ENCODE measurements around the gene CYFIP2. TPM values are rescaled to one million over a fixed set of nuclear protein-coding genes. Genes with fewer than 3 reads are reported as not detected.
A peak's percentile ranks its signal among the peaks of the same experiment; 100 is the strongest.

CYFIP2 gene
- polyA plus RNA-seq, 4 donors: 6.3 to 33.4 (median 10.3) TPM

DNA sequence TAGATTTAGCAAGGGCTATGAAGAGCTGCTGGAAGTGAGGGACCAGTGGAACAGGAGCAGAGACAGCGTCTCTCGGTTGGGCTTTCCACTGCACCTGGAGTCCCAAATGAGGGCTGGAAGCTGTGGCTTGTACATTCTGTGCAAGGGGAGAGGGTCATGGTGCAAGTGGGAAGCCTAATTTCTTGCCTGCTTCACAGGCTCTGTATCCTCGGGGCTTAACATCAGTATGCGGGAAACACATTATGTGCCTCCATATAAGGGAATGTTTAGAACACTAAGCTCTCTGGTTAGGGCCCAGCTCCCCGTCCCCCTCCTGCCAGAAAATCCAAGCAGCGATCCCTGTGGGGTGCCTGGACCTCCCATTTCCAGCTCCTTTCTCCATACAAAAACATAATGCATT lies 105.0 kb downstream of the CYFIP2 start:
- H3K4me1 ChIP-seq (ENCODE audit: control insufficient read depth in 3 of 3, insufficient read depth in 2 of 3, low read depth in 1 of 3, low read length in 2 of 3): no peaks in the 10 kb centered on the region
- peak overlapping the region in 2 of 3 donors; percentile 14 to 42 for H3K27ac ChIP-seq (ENCODE audit: low read depth in 1 of 3, low read length in 2 of 3)
- no peak overlapping the region for H3K4me3 ChIP-seq (ENCODE audit: low read depth in 1 of 3, low read length in 3 of 3)
- no peaks in the 10 kb centered on the region for H3K9me3 ChIP-seq (ENCODE audit: control insufficient read depth in 2 of 2, insufficient read depth in 1 of 2, low read depth in 1 of 2, low read length in 1 of 2)
- DNase-seq (no peak), FAIRE-seq (no peak)
- H3K27me3 ChIP-seq (ENCODE audit: control insufficient read depth in 3 of 3, insufficient read depth in 3 of 3, low read length in 3 of 3): no peaks in the 10 kb centered on the region
- peaks cover 0 to 5% (median 0%) of the 10 kb centered on the region in 3 donors for H3K36me3 ChIP-seq (ENCODE audit: control insufficient read depth in 3 of 3, insufficient read depth in 2 of 3, low read depth in 1 of 3, low read length in 3 of 3)
- WGBS, 3 donors: 71 to 89% (median 89%) methylated on average over 6 of the region's 6 CpGs

DNA sequence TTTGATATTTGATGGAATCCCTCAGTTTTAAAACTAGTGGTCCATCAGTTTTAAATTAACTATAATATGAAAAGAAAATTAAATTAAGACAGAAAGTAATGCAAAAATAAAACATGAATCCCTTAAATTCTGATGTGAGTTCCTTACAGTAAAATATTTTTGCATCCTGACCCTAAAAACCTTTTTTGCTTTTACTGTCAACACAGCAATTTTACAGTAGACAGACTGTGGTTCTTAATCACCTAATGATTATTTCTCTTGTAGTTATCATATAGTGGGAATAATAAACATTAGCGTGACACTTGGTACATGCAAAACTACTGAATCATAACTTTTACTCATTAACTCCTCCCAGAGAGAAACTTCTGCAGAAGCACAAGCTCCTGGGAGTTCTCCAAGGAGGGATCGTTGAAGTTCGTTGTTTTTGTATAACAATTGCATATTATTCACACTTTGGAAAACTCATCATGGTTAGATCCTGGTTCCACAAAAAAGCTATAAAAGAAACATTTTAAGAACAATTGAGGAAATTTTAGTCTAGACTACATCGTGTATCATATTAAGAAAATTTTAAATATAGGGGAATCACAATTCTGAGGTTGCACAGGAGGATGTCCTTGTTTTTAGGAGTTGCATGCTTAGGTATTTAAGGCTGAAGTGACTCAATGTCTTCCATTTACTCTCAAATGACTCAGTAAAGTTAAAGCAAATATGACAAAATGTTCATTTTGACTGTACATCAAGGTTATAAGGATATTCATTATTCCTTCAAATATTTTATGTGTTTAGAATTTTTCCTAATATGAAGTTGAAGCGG lies 105.9 kb downstream of the CYFIP2 start:
- DNase-seq: no peak
- Histone ChIP-seq H3K27ac (ENCODE audit: low read depth in 1 of 3, low read length in 2 of 3) (peak overlapping the region in 1 of 3 donors; percentile 41), H3K27me3 (ENCODE audit: control insufficient read depth in 3 of 3, insufficient read depth in 3 of 3, low read length in 3 of 3) (no peaks in the 10 kb centered on the region), H3K36me3 (ENCODE audit: control insufficient read depth in 3 of 3, insufficient read depth in 2 of 3, low read depth in 1 of 3, low read length in 3 of 3) (peaks cover 0 to 9% (median 0%) of the 10 kb centered on the region in 3 donors), H3K4me3 (ENCODE audit: low read depth in 1 of 3, low read length in 3 of 3) (no peak overlapping the region), H3K9me3 (ENCODE audit: control insufficient read depth in 2 of 2, insufficient read depth in 1 of 2, low read depth in 1 of 2, low read length in 1 of 2) (no peaks in the 10 kb centered on the region), H3K4me1 (ENCODE audit: control insufficient read depth in 3 of 3, insufficient read depth in 2 of 3, low read depth in 1 of 3, low read length in 2 of 3) (no peaks in the 10 kb centered on the region)
- WGBS, 3 donors: 82 to 87% (median 83%) methylated on average over 5 of the region's 5 CpGs
- no peak for FAIRE-seq

DNA sequence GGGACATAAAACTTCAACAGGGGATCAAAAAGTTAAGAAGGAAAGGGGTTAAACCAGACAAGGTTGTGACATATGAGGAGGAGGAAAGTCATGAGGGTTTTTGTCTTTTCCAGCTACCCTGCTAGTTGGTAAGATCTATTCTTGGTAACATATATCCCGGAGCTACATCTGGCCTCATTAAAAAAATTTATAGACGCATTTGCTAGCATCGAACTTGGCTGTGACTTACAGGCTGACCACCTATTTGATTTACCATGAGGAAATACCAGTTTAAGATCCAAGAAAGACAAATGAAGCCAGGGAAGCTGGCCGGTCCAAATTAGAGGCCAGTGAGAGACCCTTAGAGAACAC lies 106.5 kb downstream of the CYFIP2 start:
- WGBS, 3 donors: 89 to 95% (median 92%) methylated on average over 4 of the region's 4 CpGs
- Histone ChIP-seq H3K36me3 (ENCODE audit: control insufficient read depth in 3 of 3, insufficient read depth in 2 of 3, low read depth in 1 of 3, low read length in 3 of 3) (peaks cover 0 to 10% (median 0%) of the 10 kb centered on the region in 3 donors), H3K4me3 (ENCODE audit: low read depth in 1 of 3, low read length in 3 of 3) (no peak overlapping the region), H3K9me3 (ENCODE audit: control insufficient read depth in 2 of 2, insufficient read depth in 1 of 2, low read depth in 1 of 2, low read length in 1 of 2) (no peaks in the 10 kb centered on the region), H3K4me1 (ENCODE audit: control insufficient read depth in 3 of 3, insufficient read depth in 2 of 3, low read depth in 1 of 3, low read length in 2 of 3) (no peaks in the 10 kb centered on the region), H3K27me3 (ENCODE audit: control insufficient read depth in 3 of 3, insufficient read depth in 3 of 3, low read length in 3 of 3) (no peaks in the 10 kb centered on the region), H3K27ac (ENCODE audit: low read depth in 1 of 3, low read length in 2 of 3) (no peak overlapping the region)
- FAIRE-seq (no peak), DNase-seq (no peak)

DNA sequence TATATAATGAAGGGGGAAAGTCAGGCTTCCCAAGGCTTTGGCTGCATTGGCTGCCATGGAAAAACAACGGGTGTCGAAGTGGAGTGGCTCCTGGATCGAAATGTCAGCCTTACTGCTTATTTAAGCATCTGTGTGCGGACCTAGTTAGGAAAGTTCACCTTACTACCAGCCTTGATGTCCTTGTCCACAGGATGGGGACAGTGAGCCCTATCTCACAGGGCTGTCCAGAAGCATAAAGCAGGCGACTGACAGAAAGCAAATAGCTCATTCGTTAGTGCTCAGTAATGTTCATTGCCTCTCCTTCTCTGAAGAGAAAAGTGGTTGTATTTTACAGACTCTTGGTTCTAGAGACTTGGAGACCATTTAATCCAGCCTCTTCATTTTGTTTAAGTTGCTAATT lies 112.6 kb downstream of the CYFIP2 start:
- 85 to 90% (median 90%) methylated on average over 6 of the region's 6 CpGs for WGBS, 3 donors

DNA sequence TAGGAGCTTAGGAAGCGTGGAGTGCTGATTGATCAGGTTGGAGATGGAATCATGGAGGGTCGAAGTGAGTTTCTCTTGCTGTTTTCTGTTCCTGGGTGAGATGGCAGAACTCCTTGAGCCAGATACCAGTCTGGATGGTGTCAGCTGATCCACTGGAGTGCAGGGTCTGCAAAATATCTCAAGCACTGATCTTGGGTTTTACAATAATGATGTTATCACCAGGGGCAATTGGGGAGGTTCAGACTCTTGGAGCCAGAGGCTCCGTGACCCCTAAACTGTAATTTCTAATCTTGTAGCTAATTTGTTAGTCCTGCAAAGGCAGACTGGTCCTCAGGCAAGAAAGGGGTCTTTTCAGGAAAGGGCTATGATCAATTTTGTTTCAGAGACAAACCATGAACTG lies 114.1 kb downstream of the CYFIP2 start:
- Histone ChIP-seq H3K27me3 (ENCODE audit: control insufficient read depth in 3 of 3, insufficient read depth in 3 of 3, low read length in 3 of 3) (no peaks in the 10 kb centered on the region), H3K27ac (ENCODE audit: low read depth in 1 of 3, low read length in 2 of 3) (no peak overlapping the region), H3K36me3 (ENCODE audit: control insufficient read depth in 3 of 3, insufficient read depth in 2 of 3, low read depth in 1 of 3, low read length in 3 of 3) (peaks cover 0 to 18% (median 0%) of the 10 kb centered on the region in 3 donors), H3K9me3 (ENCODE audit: control insufficient read depth in 2 of 2, insufficient read depth in 1 of 2, low read depth in 1 of 2, low read length in 1 of 2) (no peaks in the 10 kb centered on the region), H3K4me1 (ENCODE audit: control insufficient read depth in 3 of 3, insufficient read depth in 2 of 3, low read depth in 1 of 3, low read length in 2 of 3) (no peaks in the 10 kb centered on the region), H3K4me3 (ENCODE audit: low read depth in 1 of 3, low read length in 3 of 3) (no peak overlapping the region)
- DNase-seq (no peak), FAIRE-seq (no peak)
- WGBS, 3 donors: 95 to 96% (median 96%) methylated on average over 3 of the region's 3 CpGs

More for the DNA sequence above, 112.6 kb downstream of the CYFIP2 start:
- Histone ChIP-seq H3K27me3 (ENCODE audit: control insufficient read depth in 3 of 3, insufficient read depth in 3 of 3, low read length in 3 of 3) (no peaks in the 10 kb centered on the region), H3K36me3 (ENCODE audit: control insufficient read depth in 3 of 3, insufficient read depth in 2 of 3, low read depth in 1 of 3, low read length in 3 of 3) (peaks cover 0 to 15% (median 0%) of the 10 kb centered on the region in 3 donors), H3K9me3 (ENCODE audit: control insufficient read depth in 2 of 2, insufficient read depth in 1 of 2, low read depth in 1 of 2, low read length in 1 of 2) (no peaks in the 10 kb centered on the region), H3K4me3 (ENCODE audit: low read depth in 1 of 3, low read length in 3 of 3) (no peak overlapping the region), H3K4me1 (ENCODE audit: control insufficient read depth in 3 of 3, insufficient read depth in 2 of 3, low read depth in 1 of 3, low read length in 2 of 3) (no peaks in the 10 kb centered on the region), H3K27ac (ENCODE audit: low read depth in 1 of 3, low read length in 2 of 3) (no peak overlapping the region)
- FAIRE-seq (no peak), DNase-seq (no peak)

DNA sequence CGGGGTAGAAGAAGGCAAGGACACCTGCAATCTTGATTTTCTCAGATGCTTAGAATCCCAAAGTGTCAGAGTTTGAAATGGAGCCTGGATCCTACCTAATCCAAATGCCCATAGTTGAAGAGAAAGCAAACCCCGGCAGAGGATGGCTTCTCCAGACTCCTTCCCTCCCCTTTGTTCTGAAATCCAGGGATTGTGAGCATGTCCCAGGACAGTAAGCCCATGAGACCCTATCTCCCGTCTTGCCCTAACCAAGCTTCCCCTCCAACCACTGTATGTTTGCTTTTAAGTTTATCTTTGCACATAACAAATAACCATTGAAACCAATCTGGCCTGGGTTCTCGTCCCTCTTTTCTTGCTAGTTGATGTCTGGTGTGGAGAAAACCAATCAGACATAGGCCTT lies 115.8 kb downstream of the CYFIP2 start:
- peaks cover 0 to 13% (median 0%) of the 10 kb centered on the region in 3 donors for H3K36me3 ChIP-seq (ENCODE audit: control insufficient read depth in 3 of 3, insufficient read depth in 2 of 3, low read depth in 1 of 3, low read length in 3 of 3)
- no peaks in the 10 kb centered on the region for H3K27me3 ChIP-seq (ENCODE audit: control insufficient read depth in 3 of 3, insufficient read depth in 3 of 3, low read length in 3 of 3)
- no peak overlapping the region for H3K27ac ChIP-seq (ENCODE audit: low read depth in 1 of 3, low read length in 2 of 3)
- no peak for FAIRE-seq
- no peak for DNase-seq
- no peaks in the 10 kb centered on the region for H3K9me3 ChIP-seq (ENCODE audit: control insufficient read depth in 2 of 2, insufficient read depth in 1 of 2, low read depth in 1 of 2, low read length in 1 of 2)
- no peaks in the 10 kb centered on the region for H3K4me1 ChIP-seq (ENCODE audit: control insufficient read depth in 3 of 3, insufficient read depth in 2 of 3, low read depth in 1 of 3, low read length in 2 of 3)
- no peak overlapping the region for H3K4me3 ChIP-seq (ENCODE audit: low read depth in 1 of 3, low read length in 3 of 3)
- 75 to 89% (median 86%) methylated on average over 4 of the region's 4 CpGs for WGBS, 3 donors

DNA sequence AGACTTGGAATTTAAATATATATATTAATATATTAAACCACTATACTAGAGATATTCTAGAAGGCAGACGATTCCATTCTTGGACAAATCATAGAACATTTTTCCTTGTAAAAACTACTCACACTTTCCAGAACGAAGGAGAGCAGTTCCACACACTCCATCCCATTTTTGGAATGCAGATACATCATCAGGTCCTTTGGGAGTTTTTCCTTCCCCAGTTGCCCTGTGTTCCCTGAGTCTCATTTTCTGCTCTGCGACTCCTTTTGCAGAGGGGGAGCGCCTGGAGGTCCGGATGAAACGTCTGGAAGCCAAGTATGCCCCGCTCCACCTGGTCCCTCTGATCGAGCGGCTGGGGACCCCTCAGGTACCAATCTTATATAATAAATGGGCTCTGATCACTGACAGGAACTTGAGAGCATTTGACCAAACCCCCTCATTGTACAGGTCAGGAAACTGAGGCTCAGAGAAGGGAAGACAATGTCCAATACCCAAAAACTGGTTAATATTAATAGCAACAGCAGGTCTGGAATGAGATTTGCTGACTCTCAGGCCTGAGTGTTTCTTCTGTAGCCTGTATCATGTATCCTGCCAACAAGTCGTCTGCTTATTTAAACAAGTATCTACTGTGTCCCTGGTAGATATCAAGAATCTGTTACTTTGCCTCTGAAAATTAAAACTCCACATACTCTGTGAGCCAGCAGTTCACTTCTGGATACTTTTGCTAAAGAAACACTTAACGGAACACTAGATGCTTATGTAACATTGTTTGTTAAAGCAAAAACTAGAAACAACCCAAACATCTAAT lies 117.3 kb downstream of the CYFIP2 start:
- Histone ChIP-seq H3K4me1 (ENCODE audit: control insufficient read depth in 3 of 3, insufficient read depth in 2 of 3, low read depth in 1 of 3, low read length in 2 of 3) (no peaks in the 10 kb centered on the region), H3K4me3 (ENCODE audit: low read depth in 1 of 3, low read length in 3 of 3) (no peak overlapping the region), H3K27ac (ENCODE audit: low read depth in 1 of 3, low read length in 2 of 3) (peak overlapping the region in 1 of 3 donors; percentile 37), H3K9me3 (ENCODE audit: control insufficient read depth in 2 of 2, insufficient read depth in 1 of 2, low read depth in 1 of 2, low read length in 1 of 2) (no peaks in the 10 kb centered on the region), H3K36me3 (ENCODE audit: control insufficient read depth in 3 of 3, insufficient read depth in 2 of 3, low read depth in 1 of 3, low read length in 3 of 3) (peaks cover 0 to 11% (median 0%) of the 10 kb centered on the region in 3 donors), H3K27me3 (ENCODE audit: control insufficient read depth in 3 of 3, insufficient read depth in 3 of 3, low read length in 3 of 3) (no peaks in the 10 kb centered on the region)
- DNase-seq (no peak), FAIRE-seq (no peak)
- WGBS, 3 donors: 80 to 92% (median 91%) methylated on average over 11 of the region's 11 CpGs

DNA sequence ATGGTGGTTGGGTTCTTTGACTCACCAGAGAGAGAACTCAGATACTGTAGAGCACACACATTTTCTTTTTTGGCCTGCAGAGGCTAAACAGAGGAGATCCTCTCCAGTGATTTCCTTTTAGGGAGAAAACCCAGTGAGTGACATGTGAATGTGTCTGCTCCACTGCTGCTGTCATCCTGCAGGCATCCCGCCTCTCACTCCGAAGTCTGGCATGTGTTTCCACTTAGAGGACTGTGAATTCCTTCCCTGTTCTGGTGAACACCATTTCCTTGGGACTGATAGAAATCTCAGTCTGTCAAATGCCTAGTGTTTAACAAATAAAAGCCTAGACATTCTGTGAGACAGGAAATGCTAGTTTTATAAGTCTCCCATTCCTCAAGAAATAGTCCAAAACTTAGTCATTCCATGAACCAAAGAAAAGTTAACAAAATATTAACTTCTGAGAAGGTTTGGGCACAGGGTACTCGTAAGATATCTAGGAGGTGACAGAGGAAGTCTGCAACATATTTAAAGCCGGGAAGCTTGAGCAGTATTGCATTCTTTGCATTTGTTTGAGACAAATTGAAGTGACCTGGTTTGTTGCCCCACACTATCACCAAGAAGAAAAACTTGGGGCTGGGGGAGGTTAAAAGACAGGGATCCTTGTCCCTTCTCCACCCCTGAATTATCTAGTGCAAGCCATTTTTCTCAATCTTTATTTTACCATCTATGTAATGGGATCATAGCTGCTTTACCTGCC lies 119.2 kb downstream of the CYFIP2 start:
- Histone ChIP-seq H3K4me1 (ENCODE audit: control insufficient read depth in 3 of 3, insufficient read depth in 2 of 3, low read depth in 1 of 3, low read length in 2 of 3) (no peaks in the 10 kb centered on the region), H3K4me3 (ENCODE audit: low read depth in 1 of 3, low read length in 3 of 3) (no peak overlapping the region), H3K36me3 (ENCODE audit: control insufficient read depth in 3 of 3, insufficient read depth in 2 of 3, low read depth in 1 of 3, low read length in 3 of 3) (peaks cover 0 to 20% (median 0%) of the 10 kb centered on the region in 3 donors), H3K9me3 (ENCODE audit: control insufficient read depth in 2 of 2, insufficient read depth in 1 of 2, low read depth in 1 of 2, low read length in 1 of 2) (no peaks in the 10 kb centered on the region), H3K27ac (ENCODE audit: low read depth in 1 of 3, low read length in 2 of 3) (peak overlapping the region in 2 of 3 donors; percentile 66 to 68), H3K27me3 (ENCODE audit: control insufficient read depth in 3 of 3, insufficient read depth in 3 of 3, low read length in 3 of 3) (no peaks in the 10 kb centered on the region)
- no peak for FAIRE-seq
- DNase-seq: peak; percentile 1 to 20
- WGBS, 3 donors: 61 to 88% (median 88%) methylated on average over 4 of the region's 4 CpGs

All from small intestine (tissue), 7 donors.